ENCODE measurements around the gene GRK3.
"Not testable (repeated sequence)": the region's sequence is repeated elsewhere in the genome, so short reads cannot be mapped to it uniquely, and the experiment has no call there.

Gene GRK3

DNA sequence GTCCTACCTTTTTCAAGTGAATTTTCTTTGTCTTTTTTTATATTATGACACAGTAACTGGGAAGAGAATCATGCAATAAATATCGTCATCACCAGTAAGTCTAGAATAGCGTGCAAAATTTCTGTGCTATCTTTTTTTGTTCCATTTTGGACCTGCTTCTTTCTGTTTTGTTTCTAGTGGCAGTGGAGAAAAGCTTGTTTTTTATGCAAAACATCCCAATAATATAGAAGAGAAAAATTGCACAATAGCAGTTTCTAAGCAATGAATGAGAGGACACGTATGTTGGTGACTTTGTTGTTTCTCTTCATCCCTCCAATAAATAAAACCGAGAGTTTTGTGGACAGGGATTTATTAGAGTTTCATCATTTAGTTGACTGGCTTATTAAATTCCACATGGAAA lies 10.3 kb downstream of the GRK3 start:
- no peak for DNase-seq

DNA sequence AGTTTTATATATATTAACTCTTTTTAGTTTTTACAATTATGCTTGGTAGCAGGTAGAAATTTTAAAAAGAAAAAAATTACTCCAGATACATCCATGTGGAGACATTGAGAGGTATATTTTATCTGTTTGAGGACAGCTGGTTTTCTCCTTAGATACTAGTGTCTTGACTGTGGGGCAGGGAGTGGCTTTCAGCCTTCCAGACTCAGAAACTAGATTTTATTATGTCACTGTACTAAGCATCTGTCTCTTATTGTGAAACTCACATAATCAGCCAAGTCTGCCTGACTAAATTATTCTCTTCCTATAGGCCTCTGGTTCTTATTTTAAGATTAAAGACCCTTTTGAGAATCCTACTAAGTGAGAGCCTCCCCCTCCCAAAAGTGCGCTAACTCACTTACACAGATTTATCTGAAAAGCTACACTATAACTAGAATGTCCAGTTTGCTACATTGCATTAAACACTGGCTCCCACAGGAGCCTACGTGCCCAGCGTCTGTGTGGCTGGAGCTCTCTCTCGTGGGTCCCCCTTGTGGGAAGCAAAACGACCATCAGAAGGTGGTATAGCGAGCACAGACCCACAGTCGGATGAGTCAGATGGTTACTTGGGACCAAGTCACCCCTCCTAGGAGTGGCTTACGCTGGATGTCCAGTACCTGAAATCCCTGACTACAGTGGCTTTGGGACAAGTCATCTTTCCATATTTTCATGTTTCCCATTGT lies 11.4 kb downstream of the GRK3 start:
- not testable (repeated sequence) for DNase-seq

DNA sequence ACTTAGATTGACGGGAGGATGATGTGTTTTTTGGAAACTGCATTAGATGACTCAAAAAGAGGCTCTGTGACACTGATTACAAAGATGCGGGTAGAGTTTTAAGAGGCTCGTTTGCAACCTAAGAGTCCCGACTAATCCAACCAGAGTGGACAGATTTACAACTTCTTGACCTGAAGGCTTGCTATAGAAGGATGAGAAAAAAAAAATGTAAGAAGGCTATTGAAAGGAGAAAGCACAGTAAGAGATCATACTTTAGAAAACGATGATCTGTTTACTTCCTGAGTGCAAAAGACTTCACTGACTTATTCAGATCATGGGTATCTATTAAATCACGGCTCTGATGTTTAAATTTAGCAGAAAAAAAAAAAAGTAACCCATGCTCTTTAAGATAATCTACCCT lies 17.0 kb downstream of the GRK3 start:
- not testable (repeated sequence) for DNase-seq

DNA sequence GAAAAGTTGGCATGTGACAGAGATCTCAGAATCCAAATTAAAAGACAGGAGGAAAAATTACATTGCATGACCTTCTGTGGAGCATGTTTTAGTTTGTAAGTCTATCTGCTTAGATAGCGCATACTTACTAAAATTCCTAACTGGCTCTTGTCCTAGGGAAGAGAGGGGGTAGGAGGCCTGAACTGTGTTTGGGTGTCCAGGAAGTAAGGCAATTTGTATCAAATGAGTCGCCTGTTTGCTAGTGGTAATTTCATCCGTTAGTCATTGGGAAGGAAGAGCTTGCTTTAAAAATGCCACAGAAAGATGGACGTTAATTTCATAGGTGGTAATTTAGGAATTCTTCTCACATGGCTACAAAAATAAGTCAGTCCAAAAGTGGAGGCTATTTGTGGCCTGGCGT lies 18.5 kb downstream of the GRK3 start:
- no peak for DNase-seq

DNA sequence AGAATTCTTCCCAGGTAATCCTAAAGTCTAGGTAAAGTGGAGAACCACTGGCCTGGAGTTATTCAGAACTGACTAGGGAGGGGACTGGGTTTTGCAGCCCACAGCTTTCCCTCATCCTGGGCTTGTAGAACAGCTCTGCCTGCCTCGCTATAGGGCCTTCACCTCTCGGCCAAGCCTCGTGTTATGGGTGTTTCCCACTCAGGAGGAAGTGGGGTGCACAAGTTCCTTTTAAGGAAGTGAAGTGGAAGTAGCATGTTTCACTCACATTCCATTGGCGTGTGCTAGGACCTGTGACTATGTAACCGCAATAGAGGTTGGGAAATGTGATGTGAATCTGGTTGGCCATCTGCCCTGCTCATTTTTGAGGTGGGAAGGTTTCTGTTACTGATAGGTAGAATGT lies 20.5 kb downstream of the GRK3 start:
- DNase-seq = not testable (repeated sequence)

DNA sequence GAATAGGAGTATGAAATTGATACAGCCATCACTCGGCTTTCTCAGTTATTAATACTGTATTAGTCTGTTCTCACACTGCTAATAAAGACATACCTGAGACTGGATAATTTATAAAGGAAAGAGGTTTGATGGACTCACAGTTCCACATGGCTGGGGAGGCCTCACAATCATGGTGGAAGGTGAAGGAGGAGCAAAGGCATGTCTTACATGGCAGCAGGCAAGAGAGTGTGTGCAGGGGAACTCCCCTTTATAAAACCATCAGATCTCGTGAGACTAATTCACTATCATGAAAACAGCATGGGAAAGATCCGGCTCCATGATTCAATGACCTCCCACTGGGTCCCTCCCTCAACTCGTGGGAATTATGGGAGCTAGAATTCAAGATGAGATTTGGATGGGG lies 25.2 kb downstream of the GRK3 start:
- DNase-seq = not testable (repeated sequence)

DNA sequence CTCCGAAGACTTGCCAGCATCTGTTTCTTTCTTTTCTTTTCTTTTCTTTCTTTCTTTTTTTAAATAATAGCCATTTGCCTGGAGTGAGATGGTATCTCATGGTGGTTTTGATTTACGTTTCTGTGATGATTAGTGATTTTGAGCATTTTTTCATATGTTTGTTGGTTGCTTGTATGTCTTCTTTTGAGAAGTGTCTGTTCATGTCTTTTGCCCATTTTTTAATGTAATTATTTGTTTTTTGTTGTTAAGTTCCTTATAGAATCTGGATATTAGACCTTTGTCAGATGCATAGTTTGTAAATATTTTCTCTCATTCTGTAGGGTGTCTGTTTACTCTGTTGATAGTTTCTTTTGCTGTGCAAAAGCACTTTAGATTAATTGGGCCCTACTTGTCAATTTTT lies 28.8 kb downstream of the GRK3 start:
- DNase-seq = not testable (repeated sequence)

DNA sequence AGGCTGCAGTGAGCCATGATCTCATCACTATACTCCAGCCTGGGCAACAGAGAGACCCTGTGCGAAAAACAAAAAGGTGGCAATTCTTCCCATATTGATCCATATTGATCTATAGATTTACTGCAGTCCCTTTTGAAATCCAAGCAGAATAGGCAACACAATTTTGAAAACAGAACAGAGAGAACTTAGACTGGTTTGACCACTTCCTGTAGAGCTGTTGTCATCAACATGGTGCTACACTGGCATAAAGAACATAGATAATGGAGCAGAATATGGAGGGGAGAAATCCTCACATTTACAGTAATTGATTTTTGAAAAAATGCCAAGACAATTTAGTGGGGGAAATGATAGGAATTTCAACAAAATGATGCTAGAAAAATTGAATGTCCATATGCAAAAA lies 34.1 kb downstream of the GRK3 start:
- DNase-seq = no peak

DNA sequence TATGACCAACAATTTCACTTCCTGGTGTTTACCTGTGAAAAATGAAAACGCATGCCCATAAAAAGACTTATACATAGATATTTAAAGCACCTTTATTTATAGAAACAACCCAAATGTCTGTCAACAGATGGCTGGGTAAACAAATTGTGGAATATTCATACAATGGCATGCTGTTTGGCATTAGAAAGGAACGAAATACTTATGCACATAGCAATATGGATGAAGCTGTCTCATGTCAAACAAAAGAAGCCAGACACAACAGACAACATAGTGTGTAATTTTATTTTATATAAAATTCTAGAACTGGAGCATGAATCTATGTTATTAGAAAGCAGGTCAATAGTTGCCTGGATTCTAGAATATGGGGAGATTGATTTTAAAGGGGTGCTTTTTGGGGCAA lies 38.0 kb downstream of the GRK3 start:
- DNase-seq = no peak

DNA sequence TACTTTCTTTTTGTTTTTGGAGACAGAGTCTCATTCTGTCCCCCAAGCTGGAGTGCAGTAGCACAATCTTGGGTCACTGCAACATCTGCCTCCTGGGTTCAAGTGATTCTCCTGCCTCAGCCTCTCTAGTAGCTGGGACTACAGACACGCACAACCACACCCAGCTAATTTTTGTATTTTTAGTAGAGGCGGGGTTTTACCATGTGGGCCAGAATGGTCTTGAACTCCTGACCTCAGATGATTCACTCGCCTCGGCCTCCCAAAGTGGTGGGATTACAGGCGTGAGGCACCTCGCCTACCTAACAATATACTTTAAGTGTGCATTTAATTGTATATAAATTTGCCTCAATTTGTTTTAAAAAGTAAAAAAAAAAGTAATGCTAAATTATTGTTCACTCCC lies 38.4 kb downstream of the GRK3 start:
- DNase-seq = no peak

DNA sequence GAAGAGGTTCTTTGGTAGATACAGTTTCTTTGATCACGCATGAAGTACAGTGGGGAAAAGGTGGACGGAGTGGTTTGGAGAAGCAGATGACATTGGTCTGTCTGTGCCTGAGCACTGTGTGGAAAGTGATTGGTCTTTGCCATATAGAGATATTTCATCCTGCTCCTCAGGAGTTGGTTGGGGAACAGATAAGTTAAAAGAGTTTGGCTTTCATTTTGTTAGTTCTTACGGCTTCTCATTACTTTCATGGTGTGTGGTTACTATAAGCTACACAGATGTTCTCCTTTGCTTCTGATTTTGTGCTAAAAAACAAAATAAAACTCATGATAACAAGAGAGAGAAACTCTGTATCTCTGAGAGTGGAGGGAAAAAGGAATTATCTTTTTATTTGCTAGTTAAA lies 40.7 kb downstream of the GRK3 start:
- not testable (repeated sequence) for DNase-seq

DNA sequence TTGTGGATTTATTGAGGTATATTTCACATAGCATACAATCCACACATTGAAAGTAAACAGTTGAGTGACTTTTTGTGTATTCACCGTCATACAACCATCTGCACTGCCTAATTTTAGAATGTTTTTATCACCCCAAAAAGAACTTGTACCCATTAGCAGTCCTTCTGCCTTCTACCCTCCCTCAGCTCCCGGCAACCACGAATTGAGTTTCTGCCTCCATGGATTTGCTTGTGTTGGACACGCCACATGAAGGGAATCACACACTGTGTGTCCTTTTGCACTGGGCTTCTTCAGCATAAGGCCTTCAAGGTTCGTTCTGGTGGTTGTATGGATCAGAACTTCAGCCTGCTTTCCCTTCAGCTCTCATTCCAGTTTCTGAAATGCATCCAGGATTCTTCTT lies 41.1 kb downstream of the GRK3 start:
- not testable (repeated sequence) for DNase-seq

DNA sequence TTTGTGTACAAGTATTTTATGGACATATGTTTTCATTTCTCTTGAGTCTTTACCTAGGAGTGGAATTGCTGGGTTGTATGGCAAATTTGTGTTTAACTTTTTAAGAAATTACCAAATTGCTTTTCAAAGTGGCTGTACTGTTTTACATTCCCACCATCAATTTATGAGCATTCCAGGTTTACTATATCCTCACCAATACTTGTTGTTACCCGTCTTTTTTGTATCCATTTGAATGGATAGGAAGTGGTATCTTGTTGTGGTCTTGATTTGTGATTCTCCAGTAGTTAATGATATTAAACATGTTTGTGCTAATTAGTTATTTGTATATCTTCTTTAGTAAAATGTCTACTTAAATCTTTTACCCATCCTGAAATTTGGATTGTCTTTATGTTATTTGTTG lies 46.8 kb downstream of the GRK3 start:
- not testable (repeated sequence) for DNase-seq

DNA sequence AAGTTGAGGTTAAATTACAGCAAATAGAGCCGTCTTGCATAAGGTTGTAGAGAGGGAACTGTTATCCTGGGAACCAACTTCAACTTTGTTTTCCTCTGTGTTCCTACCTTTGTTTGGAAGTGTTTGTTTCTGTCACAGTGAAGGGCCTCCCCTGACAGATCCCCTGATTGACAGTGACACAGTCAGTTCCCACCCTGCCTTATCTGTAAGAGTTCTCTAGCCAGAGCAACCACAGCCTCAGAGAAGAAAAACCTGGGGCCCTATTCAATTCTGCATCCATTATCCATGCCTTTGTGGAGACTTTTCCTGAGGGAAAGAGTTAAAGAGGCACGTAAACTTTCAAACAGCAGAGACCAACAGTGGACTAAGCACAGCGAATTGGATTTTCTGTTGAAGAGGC lies 48.7 kb downstream of the GRK3 start:
- not testable (repeated sequence) for DNase-seq

DNA sequence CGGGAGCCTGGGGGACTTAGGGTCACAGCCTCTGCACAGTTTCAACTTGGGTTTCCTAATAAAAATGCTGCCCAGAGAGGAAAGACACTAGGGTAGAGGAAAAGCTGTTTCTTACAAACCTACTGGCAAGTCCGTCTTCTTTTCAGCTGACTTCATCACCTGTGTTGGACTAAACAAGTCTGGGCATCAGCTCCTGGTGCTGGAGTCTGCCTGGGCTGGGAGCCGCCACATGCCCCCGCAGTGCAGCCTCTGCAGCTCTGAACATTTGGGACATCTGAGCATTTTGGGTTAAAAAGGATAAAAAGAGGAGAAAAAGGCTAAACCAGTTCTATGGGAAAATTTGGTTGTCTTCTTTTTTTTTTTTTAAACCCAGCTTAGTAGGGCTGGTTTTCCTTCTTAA lies 49.1 kb downstream of the GRK3 start:
- DNase-seq = not testable (repeated sequence)

DNA sequence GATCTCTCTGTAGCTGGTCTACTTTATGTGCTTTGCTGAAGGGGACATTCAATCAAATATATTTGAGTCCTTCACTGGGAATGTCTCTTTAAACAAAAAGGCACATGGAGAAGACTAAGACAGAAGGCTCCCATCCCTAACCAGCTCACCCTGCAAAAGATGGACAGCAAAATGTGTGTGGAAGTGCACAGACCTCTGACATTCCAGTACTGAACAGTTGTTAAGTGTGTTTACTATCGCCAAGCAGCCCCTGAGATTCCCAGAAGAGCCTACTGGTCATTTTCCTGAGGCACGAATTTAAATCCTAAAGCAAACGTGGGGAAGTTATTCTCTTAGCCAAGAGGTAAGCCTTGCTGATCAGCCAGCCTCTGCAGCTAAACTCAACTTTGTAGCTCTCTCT lies 50.3 kb downstream of the GRK3 start:
- not testable (repeated sequence) for DNase-seq

DNA sequence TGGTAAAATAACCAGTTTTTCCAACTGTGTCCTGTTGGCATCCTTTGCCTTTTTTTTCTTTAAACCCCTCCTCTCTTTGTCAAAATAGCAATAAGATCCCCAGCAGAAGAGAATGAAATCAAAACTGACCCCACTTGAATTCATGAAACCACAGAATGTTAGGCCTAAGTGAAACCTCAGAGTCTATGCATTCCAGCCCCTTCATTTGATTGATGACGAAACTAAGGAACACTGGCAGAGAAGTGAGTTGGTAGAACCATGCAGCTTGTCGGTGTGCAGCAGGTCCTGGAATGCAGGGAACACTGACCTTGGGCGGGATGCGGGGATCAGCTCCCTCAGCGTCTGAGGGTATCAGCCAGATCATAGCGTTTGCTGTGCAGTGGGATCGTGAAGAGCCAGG lies 57.5 kb downstream of the GRK3 start:
- no peak for DNase-seq

DNA sequence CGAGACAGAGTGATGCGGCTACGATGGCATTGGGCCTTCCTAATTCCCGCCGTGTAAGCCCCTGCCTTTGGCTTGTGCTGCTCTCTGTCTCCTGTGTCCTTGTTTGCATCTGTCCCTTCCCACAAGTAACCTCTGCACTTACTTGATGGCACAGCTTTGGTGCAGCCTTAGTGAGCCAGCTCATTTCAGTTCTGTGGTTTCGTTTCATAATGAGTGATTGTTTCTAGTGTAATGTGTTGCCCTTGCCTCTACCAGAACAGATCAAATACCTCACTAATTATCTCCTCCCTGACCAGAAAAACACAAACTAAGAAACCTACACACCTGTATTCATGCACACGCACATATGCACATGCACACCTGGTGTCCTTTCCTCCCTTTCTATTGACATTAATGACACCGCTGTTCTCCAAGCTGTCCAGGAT lies 58.8 kb downstream of the GRK3 start:
- no peak for DNase-seq

DNA sequence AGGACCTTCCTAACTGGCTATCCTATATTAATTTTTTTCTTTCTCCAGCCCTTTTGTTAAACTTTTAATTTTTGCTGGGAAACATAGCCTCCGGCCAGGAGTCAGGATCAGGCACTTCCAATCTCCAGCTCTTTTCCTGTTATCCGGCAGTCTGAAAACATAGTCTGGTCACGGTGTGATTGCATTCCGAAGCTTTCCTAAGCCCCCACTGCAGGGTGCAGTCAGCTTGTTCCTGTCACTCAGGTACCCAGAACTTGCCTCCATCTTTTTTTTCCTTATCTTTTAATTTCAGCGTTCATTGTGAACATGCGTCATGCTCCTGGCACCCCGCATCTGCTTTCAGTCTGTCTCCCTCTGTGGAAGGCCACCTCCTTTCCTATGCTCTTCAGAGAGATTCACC lies 59.4 kb downstream of the GRK3 start:
- no peak for DNase-seq

DNA sequence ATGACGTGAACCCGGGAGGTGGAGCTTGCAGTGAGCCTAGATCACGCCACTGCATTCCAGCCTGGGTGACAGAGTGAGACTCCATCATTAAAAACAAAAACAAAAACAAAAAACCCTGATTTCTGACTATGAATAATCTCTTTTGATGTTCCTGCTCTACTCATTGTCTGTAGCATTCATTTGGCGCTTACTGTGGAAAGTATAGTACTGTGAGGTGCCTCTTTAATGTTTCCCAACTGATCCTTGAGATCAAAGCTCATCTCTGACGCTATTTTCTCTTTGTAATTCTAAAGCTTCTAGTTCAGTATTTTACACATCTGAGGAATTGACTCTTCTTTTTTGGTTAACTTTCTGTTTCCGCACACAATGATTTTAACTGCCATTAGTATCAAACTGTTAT lies 60.0 kb downstream of the GRK3 start:
- no peak for DNase-seq

DNA sequence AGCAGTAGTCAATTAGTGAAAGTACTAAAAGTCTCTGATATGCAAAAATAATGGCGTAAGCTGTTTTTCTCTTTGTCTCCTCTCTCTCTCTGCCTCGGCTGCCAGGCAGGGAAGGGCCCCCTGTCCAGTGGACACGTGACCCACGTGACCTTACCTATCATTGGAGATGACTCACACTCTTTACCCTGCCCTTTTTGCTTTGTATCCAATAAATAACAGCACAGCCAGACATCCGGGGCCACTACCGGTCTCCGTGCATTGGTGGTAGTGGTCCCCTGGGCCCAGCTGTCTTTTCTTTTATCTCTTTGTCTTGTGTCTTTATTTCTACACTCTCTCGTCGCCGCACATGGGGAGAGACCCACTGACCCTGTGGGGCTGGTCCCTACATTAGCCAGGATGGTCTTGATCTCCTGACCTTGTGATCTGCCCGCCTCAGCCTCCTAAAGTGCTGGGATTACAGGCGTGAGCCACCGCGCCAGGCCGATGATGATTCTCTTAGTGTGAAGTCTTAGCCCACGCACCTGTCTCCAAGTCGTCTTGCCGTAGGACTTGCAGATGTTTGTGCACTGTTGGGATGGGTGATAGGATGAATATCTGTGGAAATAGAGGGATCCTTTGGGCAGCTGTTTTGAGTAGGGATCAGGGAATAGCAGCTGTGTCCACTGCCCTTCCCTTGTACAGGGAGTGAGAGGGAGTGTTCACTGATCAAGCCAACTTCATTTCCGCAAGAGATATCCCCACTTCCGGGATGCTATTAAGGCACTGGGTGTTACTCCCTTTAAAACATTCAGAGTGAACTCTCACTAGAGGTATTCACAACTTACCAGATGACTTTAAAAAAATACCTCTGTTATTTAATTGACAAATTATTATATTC lies 61.5 kb downstream of the GRK3 start:
- DNase-seq = not testable (repeated sequence)

DNA sequence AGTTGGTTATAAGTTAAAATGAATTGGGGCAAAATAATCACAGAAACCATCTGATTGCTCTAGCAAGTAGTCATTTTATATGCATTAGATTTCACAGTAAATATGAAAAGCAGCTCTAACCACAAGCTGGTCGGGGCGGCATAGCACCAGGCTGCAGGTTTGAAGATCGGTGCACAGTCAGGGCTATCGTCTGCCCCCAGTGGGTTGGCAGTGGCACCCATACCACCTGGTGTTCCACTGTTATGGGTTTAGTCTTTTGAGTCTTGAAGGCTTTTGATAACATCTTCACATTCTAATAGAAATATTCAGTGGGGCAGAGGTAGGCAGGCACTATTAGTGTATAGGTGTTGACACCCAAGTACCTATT lies 62.1 kb downstream of the GRK3 start:
- DNase-seq = no peak

DNA sequence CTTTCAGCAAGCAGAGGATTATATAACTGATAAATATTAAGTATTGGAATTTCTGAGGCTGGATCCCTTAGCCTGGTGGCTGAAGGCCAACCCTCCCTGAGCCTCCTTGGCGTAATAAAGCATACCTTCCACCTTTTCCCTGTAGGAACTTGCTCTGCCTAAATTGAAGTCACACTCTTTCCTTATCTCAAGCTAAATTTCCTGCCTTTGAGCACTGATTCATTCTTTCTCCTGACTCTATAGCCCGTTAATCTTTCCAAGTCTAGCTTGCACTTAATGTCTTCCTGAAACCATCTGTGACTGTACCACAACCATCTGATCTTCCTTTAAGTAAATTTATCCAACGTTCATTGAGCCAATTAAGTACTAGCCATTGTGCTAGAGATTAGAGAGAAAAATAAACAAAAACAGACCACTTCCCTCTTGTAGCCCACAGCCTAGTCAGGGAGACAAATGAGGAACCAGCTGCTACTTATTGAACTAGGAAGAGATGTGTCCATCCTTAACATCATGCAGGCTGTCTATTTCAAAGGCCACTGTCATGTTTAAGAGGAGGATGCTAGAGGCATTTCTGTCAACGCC lies 62.9 kb downstream of the GRK3 start:
- DNase-seq = no peak

DNA sequence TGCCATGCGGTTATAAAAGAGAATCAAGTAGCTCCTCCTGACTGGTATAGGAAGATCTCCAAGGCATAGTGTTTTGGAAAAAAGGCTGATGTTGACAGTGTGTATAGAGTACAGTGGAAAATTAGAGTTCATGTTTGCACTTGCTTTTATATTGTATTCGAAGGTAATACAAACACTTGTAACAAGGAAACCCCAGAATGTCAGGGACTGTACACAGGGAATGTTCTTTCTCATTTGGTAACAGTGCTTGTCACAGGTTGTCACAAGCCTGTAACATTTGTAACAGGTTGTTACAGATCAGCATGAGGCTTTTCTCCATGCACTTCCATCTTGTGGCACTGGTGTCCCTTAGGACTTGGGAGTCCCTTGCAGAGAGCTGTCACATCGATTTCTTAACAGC lies 64.0 kb downstream of the GRK3 start:
- DNase-seq = no peak
